GM12864 (cell line): ENCODE data around the gene UNKL.

Experiments used
- DNase-seq: peaks from one replicate; pipeline ENCODE4 v3.0.0-alpha.2; 2011; ENCODE audit warnings: low read depth
- H3K4me3 ChIP-seq: 2 replicates; pipeline ENCODE4 v1.5.1; 2011; ENCODE audit warnings: mild to moderate bottlenecking, low read depth, low read length, control low read depth
- CTCF ChIP-seq: IDR thresholded peaks from 2 replicates; pipeline ENCODE4 v1.5.1; 2011; ENCODE audit warnings: low read depth, mild to moderate bottlenecking, moderate library complexity, low read length, control low read depth, inconsistent platforms; ENCODE audit errors: missing control alignments

UNKL gene

GRCh38 chr16:1320658-1321240 is 93.8 kb downstream of the UNKL start:
- TF ChIP-seq CTCF, result no peak
- no peak overlapping the region for H3K4me3 ChIP-seq
- no peak for DNase-seq

GRCh38 chr16:1320097-1320496 is 94.4 kb downstream of the UNKL start:
- no peak for DNase-seq
- H3K4me3 ChIP-seq, result no peak overlapping the region
- TF ChIP-seq CTCF, result no peak

GRCh38 chr16:1319041-1319440 is 95.5 kb downstream of the UNKL start:
- no peak for DNase-seq

GRCh38 chr16:1318268-1318545 is 96.3 kb downstream of the UNKL start:
- no peak overlapping the region for H3K4me3 ChIP-seq
- DNase-seq, result no peak
- no peak for TF ChIP-seq CTCF

More at GRCh38 chr16:1319041-1319440, 95.5 kb downstream of the UNKL start:
- no peak overlapping the region for H3K4me3 ChIP-seq
- TF ChIP-seq CTCF, result no peak

- no peak for DNase-seq
- H3K4me3 ChIP-seq, result no peak overlapping the region
- no peak for TF ChIP-seq CTCF
Observed at GRCh38 chr16:1317479-1318267, 96.8 kb downstream of the UNKL start.

- TF ChIP-seq CTCF, result no peak
- no peak overlapping the region for H3K4me3 ChIP-seq
- no peak for DNase-seq
Observed at GRCh38 chr16:1316033-1316405, 98.5 kb downstream of the UNKL start.
